Coronary artery (tissue), 2 donors: ENCODE data around the gene SRC.
A peak's percentile ranks its signal among the peaks of the same experiment; 100 is the strongest.

Source experiments
- DNase-seq: peaks from one replicate; pipeline ENCODE4 v3.0.0-alpha.2; 2017; ENCODE audit warnings: low spot score
- H3K27ac ChIP-seq, 2 donors: fragments of 200-600 bp; sonication (generic); one replicate each; pipeline ENCODE4 v1.5.1; 2016 to 2019
- H3K4me3 ChIP-seq: fragments of 200-600 bp; sonication (generic); 2 replicates; pipeline ENCODE4 v1.5.1; 2016; ENCODE audit warnings: mild to moderate bottlenecking, moderate library complexity
- CTCF ChIP-seq: fragments of 200-600 bp; sonication (generic); IDR thresholded peaks from one replicate; pipeline ENCODE4 v1.5.1; 2019; ENCODE audit warnings: antibody characterized with exemption

SRC gene

GRCh38 chr20:37331060-37331857 lies 14.7 kb upstream of the SRC start:
- H3K27ac ChIP-seq, result no peak overlapping the region
- no peak overlapping the region for H3K4me3 ChIP-seq
- no peak for DNase-seq
- no peak for TF ChIP-seq CTCF

- Histone ChIP-seq H3K27ac (no peak overlapping the region), H3K4me3 (no peak overlapping the region)
- no peak for TF ChIP-seq CTCF
- no peak for DNase-seq
Observed at GRCh38 chr20:37333130-37333847, 12.7 kb upstream of the SRC start.

GRCh38 chr20:37333848-37334318 lies 12.1 kb upstream of the SRC start:
- H3K4me3 ChIP-seq, result no peak overlapping the region
- no peak for TF ChIP-seq CTCF
- H3K27ac ChIP-seq, result no peak overlapping the region
- DNase-seq, result no peak

GRCh38 chr20:37334450-37334849 lies 11.5 kb upstream of the SRC start:
- H3K27ac ChIP-seq, result no peak overlapping the region
- no peak for DNase-seq
- no peak overlapping the region for H3K4me3 ChIP-seq
- TF ChIP-seq CTCF, result no peak

GRCh38 chr20:37335642-37336368 lies 10.1 kb upstream of the SRC start:
- peak overlapping the region in 1 of 2 donors; percentile 1 for H3K27ac ChIP-seq
- no peak for DNase-seq

More at GRCh38 chr20:37335642-37336368, 10.1 kb upstream of the SRC start:
- no peak for TF ChIP-seq CTCF
- no peak overlapping the region for H3K4me3 ChIP-seq
